Measurements from ENCODE around the gene ZNF823. TPM values are rescaled to one million over a fixed set of nuclear protein-coding genes. Genes with fewer than 3 reads are reported as not detected.
"Not testable (repeated sequence)": the region's sequence is repeated elsewhere in the genome, so short reads cannot be mapped to it uniquely, and the experiment has no call there.

Gene ZNF823
- total RNA-seq, 4 donors from 2014 or later, result 3.4 to 14.2 (median 5.4) TPM

GRCh38 chr19:11693505-11694499 lies 44.9 kb downstream of the ZNF823 start:
- ATAC-seq (ENCODE audit: low FRiP score), result no peak
- TF ChIP-seq CTCF (IDR thresholded peaks at IDR 0.05), result no peak
- DNase-seq (ENCODE audit: low spot score), result no peak

GRCh38 chr19:11692127-11692790 lies 46.5 kb downstream of the ZNF823 start:
- DNase-seq (ENCODE audit: low spot score) (no peak), ATAC-seq (ENCODE audit: low FRiP score) (no peak)
- TF ChIP-seq CTCF (IDR thresholded peaks at IDR 0.05), result no peak

- ATAC-seq (ENCODE audit: low FRiP score) (no peak), DNase-seq (ENCODE audit: low spot score) (no peak)
- no peak for TF ChIP-seq CTCF (IDR thresholded peaks at IDR 0.05)
Observed at GRCh38 chr19:11685676-11686650, 52.8 kb downstream of the ZNF823 start.

GRCh38 chr19:11684987-11685675 lies 53.6 kb downstream of the ZNF823 start:
- ATAC-seq (ENCODE audit: low FRiP score), result no peak
- TF ChIP-seq CTCF (IDR thresholded peaks at IDR 0.05), result no peak
- DNase-seq (ENCODE audit: low spot score), result no peak

- TF ChIP-seq CTCF (IDR thresholded peaks at IDR 0.05), result no peak
- ATAC-seq (ENCODE audit: low FRiP score) (no peak), DNase-seq (ENCODE audit: low spot score) (no peak)
Observed at GRCh38 chr19:11680689-11681302, 58.0 kb downstream of the ZNF823 start.

- no peak for DNase-seq (ENCODE audit: low spot score)
- no peak for ATAC-seq (ENCODE audit: low FRiP score)
- TF ChIP-seq CTCF (IDR thresholded peaks at IDR 0.05), result no peak
Observed at GRCh38 chr19:11678504-11678903, 60.2 kb downstream of the ZNF823 start.

GRCh38 chr19:11676661-11677600 lies 61.8 kb downstream of the ZNF823 start:
- DNase-seq (ENCODE audit: low spot score); ATAC-seq (ENCODE audit: low FRiP score): not testable (repeated sequence)

Measured in omental fat pad (tissue), 4 donors.